Measurements from ENCODE around the gene LAMC3.

DNA sequence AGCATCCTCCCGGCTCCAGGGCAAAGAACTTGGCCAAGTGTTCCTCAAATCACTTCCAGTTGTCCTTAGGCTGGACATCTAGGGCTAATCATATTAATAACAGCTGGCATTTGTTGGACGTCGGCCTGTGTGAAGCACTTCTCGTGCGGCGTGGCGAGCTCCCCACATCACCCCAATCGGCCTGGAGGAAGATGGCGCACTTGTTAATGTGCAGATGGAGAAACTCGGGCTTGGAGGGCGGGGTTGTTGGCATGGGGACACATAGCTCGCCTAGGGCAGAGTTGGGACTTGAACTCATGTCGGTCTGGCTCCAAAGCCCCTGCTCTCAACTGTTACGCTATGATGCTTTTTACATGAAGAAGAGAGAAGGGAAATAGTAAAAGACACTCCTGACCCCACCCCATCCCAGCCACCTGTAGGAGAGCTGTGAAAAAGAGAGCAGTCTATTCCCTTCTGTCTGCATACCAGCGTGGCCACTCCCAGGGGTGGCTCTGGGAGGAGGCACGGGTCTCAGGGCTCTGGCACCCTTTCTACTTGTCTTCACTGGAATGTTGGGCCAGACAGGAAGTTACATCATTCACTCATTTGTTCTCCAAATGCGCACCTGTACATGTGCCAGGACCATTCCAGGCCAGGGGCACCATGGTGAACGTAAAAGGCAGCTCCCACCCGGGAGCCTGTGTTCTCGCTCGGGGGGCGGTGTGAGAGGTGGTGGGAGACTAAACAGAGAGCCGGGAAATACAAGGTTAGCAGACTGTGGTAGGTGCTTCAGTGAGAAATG lies 103.6 kb downstream of the LAMC3 start:
- TF ChIP-seq, protein P1, sequence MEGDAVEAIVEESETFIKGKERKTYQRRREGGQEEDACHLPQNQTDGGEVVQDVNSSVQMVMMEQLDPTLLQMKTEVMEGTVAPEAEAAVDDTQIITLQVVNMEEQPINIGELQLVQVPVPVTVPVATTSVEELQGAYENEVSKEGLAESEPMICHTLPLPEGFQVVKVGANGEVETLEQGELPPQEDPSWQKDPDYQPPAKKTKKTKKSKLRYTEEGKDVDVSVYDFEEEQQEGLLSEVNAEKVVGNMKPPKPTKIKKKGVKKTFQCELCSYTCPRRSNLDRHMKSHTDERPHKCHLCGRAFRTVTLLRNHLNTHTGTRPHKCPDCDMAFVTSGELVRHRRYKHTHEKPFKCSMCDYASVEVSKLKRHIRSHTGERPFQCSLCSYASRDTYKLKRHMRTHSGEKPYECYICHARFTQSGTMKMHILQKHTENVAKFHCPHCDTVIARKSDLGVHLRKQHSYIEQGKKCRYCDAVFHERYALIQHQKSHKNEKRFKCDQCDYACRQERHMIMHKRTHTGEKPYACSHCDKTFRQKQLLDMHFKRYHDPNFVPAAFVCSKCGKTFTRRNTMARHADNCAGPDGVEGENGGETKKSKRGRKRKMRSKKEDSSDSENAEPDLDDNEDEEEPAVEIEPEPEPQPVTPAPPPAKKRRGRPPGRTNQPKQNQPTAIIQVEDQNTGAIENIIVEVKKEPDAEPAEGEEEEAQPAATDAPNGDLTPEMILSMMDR (IDR thresholded peaks at IDR 0.05) = no peak
- TF ChIP-seq POLR2AphosphoS5 (IDR thresholded peaks at IDR 0.05; ENCODE audit: low read depth, low read length) (no peak), FOSL2 (IDR thresholded peaks at IDR 0.05; ENCODE audit: borderline replicate concordance, low read depth) (no peak)
- TF ChIP-seq, protein P2, sequence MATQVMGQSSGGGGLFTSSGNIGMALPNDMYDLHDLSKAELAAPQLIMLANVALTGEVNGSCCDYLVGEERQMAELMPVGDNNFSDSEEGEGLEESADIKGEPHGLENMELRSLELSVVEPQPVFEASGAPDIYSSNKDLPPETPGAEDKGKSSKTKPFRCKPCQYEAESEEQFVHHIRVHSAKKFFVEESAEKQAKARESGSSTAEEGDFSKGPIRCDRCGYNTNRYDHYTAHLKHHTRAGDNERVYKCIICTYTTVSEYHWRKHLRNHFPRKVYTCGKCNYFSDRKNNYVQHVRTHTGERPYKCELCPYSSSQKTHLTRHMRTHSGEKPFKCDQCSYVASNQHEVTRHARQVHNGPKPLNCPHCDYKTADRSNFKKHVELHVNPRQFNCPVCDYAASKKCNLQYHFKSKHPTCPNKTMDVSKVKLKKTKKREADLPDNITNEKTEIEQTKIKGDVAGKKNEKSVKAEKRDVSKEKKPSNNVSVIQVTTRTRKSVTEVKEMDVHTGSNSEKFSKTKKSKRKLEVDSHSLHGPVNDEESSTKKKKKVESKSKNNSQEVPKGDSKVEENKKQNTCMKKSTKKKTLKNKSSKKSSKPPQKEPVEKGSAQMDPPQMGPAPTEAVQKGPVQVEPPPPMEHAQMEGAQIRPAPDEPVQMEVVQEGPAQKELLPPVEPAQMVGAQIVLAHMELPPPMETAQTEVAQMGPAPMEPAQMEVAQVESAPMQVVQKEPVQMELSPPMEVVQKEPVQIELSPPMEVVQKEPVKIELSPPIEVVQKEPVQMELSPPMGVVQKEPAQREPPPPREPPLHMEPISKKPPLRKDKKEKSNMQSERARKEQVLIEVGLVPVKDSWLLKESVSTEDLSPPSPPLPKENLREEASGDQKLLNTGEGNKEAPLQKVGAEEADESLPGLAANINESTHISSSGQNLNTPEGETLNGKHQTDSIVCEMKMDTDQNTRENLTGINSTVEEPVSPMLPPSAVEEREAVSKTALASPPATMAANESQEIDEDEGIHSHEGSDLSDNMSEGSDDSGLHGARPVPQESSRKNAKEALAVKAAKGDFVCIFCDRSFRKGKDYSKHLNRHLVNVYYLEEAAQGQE (IDR thresholded peaks at IDR 0.05; ENCODE audit: low read depth, low read length) = no peak

All from SK-N-SH (cell line).